GM19463 (cell line): Measurements from ENCODE around the gene TMEM135.
A peak's percentile ranks its signal among the peaks of the same experiment; 100 is the strongest.

Experiments used
- ATAC-seq: cut with Tn5 transposase; IDR thresholded peaks from one replicate; pipeline ENCODE4 v1.9.1; 2021; ENCODE audit warnings: mild to moderate bottlenecking, moderate library complexity; ENCODE audit not compliant: unreplicated experiment

The TMEM135 gene

DNA sequence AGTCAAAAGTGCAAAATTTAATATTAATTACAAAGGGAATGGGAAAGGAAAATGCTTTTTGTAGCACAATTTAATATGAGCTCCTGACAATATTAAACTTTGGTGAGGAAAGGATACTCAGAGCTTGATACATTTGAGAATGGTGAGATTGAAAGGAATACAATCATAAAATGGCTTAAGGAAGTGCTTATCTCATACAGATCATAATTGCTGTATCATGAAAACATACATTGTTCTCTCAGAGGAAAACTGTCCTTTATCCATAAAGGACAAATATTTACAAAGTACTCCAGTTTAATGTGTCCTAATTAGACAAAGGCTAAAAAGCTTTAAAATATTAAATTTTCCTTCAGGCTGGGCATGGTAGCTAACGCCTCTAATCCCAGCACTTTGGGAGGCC is 260.4 kb downstream of the TMEM135 start:
- no peak for ATAC-seq

DNA sequence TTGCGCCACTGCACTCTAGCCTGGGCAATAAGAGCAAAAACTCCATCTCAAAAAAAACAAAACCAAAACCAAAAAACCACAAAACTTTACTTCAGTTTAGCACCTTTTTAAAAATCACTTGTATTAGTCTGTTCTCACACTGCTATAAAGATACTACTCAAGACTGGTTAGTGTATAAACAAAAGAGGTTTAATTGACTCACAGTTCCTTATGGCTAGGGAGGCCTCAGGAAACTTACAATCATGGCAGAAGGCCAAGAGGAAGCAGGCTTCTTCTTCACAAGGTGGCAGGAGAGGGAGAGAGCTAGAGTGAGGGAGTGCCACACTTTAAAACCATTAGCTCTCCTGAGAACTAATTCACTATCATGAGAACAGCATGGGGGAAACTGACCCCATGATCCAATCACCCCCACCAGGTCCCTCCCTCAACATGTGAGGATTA is 261.3 kb downstream of the TMEM135 start:
- ATAC-seq, result no peak

DNA sequence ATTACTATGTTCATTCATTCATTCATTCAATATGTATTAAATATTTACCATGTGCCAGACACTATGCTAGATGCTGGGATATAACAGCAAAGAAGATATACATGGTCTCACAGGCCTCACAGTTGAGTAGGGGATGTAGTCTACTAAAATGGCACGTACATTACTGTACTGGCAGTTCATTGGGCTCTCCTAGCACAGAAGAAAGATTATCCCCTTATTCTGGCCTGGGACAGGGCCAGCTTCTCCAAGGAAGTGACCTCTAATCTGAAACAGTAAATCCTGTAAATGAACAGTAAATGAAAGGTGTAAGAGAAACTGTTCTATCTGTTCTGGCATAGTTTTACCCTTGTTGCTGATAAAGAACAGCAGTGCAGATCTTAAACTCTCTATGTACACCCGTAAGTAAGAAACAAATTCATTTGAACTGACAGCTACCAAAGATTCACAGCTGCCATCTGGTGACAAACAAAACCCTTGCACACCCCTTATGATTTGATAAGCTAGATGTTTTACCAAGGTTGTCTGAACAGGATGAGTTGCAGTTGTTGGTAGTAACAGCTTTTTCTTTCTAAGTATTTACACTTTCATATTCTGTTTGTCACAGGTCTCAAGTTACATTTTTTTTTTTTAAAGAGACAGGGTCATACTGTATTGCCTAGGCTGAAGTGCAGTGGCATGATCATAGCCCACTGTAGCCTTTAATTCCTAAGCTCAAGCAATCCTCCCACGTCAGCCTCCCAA is 263.1 kb downstream of the TMEM135 start:
- peak; percentile 56 for ATAC-seq

DNA sequence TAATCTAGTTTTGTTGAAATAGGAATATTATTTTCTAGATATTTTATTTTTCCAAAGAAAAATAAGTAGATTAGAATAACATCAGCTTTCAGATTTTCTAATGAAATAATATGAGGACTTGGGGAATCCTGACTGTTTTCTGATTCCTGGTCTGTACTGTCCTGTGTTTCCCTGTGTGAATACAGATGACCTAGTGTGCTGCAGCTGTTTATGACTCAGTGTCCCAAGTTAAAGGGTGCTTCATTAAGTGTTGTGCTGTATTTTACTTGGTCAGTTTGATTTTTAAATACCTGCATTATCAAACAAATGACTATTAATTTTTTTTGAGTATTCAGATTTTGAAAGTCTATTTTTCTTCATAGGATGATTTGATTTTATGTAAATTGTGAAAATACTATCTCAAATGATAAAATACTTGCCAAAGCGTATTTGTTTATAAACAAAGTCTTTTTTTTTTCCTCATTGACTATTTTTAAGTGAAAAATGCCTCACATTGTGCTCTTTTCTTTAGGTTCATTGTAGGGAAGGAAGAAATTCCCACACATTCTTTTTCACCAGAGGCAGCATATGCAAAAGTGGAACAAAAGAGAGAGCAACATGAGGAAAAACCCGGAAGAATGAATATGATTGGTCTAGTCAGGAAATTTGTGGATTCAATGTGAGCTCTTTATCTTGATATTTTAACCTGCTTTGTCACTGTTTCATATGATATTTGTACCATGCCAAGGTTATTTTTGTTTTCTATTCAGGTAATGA is 264.2 kb downstream of the TMEM135 start:
- no peak for ATAC-seq

DNA sequence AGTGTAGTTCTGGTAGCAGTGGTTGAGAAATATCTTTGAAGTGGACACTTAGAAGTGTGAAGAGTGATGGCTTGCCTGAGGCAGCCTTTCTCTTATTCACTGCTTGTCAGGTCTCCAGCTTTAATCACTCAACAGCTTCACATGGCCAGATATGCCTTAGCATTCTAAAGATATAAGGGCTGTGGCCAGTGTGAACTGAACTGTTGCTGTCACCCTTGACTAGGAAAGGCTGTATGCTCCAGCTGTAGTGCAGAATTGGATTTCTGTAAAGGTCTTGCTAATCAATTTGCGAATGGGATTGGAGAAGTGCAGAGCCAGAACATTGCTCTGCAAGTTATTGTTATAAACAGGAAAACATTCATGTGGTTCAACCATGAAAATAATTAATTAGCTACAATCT is 266.7 kb downstream of the TMEM135 start:
- no peak for ATAC-seq

DNA sequence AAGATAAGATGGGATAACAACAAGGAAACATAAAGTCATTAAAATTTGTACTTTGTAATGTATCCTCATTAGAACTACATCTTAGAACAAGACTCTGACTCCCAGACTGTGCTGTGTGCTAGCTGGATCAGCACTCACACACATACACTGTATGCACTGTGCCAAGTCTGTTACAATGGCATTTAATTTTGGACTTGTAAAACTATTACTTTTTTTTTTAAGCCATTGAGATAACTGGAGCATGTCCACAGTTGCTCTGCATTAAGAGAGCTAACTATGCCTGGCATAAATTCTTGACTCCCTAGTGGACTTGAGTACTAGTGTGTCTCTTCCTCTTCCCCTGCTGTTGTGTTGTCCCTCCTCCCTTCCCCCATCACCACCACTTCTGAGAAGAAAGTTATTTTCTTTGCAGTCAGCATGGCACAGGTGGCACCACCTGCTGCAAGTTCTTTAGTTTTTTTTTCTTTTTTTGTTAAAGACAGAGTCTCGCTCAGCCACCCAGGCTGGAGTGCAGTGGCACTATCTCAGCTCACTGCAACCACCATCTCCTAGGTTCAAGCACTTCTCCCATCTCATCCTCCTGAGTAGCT is 268.6 kb downstream of the TMEM135 start:
- ATAC-seq, result no peak

- ATAC-seq, result no peak
Observed at GRCh38 chr11:87307101-87307500, 269.4 kb downstream of the TMEM135 start.

DNA sequence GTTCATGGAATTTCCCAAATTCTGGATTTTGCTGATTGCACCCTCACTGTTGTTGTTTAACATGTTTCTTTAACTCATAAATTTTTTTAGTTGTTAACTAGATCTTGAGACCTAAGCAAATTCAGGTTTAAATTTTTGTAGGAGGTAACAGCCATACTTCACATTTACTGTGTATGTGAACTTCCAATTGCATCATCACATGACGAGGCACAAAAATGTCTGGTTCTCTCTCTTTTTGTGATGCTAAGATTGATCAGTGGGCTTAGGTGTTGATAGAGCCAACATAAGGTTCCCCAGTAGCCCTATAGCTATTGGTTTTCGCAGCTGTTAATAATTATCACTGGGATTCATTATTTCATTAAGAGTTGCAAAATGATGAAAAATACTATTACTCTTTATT is 277.5 kb downstream of the TMEM135 start:
- ATAC-seq, result no peak

DNA sequence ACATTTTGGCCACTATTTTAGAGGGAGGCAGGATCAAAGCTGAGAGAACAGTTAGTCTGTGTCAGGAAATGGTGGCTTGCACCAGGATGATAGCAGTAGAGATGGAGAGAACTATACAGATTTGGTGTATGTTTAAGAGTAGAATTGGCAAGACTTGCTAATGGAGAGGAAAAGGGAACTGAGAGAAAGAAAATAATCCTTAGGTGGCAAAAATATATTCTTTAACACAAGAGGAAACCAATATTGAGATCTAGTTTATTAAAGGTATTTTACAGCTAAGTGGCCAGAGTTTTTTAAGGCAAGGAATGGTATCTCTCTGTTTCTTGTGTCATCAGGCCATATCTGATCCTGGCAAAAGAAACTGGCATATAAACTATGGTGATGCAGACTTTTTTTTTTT is 278.8 kb downstream of the TMEM135 start:
- ATAC-seq, result no peak

- ATAC-seq, result no peak
Observed at GRCh38 chr11:87317441-87317840, 279.7 kb downstream of the TMEM135 start.

DNA sequence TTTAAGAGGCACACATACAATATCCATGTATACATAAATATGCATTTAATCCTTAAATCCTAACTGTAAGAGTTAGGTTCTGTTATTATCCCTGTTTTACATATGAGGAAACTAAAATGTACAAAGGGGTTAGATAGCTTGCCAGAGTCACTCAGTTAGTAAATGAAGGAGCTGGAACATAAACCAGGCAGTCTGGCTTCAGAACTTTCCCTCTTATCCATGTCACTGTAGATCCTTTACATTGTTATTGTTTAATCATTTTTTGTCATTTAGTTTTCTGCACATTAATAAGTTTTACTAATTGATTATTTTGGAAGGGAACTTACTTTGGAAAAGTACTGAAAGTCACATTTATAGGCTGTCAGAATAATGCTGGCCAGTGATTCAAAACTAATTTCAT is 282.4 kb downstream of the TMEM135 start:
- ATAC-seq, result no peak

GRCh38 chr11:87322568-87322967 is 284.8 kb downstream of the TMEM135 start:
- ATAC-seq, result no peak

DNA sequence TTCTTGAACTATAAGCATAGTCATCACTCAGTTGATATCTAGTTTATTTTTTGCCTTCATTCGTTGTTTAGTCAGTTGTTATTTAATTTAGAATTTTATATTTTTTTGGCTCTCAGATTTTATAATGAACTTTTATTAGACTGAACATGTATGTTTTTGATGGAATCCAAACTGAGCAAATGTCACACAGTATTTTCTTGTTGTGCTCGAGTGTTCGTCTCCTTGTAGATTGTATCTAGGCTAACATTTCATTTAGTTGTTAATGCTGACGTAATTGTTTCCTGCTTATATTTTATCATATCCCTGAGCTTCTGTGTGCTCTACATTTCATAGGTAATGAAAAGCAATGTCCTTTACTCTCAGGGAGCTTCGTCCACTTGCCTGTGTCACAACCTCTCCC is 286.2 kb downstream of the TMEM135 start:
- no peak for ATAC-seq

DNA sequence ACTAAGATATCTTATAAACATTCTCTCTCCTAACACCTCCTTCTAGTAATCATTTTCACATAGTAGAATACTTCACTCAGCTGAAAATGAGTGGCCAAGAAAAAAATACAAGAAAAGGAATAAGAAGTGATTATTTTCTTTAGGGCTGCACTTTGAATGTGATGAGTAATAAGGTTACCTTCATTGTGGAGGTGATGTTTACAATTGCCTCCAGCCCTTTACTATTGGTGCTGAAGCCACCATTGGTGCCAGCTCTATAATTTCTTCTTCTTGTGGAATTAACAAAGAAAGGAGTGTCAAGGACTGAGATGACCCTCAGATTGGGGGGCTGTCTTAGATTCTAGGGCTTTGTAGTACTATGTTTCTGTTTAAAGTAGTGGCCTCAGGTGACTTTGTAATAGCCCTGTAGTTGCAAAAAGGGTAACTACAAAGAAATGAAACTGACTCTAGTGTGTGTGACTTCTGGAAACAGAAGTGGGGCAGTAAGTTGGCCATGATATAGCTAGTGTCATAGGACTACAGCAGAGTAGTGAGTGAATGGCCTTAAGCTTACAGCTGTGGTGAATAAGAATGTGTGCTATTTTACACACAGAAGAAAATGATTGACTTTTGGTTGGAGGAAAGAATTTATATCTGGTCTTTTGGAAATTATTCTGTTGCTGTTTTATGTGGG is 287.2 kb downstream of the TMEM135 start:
- peak; percentile 47 for ATAC-seq

- no peak for ATAC-seq
Observed at GRCh38 chr11:87325490-87325872, 287.7 kb downstream of the TMEM135 start.

DNA sequence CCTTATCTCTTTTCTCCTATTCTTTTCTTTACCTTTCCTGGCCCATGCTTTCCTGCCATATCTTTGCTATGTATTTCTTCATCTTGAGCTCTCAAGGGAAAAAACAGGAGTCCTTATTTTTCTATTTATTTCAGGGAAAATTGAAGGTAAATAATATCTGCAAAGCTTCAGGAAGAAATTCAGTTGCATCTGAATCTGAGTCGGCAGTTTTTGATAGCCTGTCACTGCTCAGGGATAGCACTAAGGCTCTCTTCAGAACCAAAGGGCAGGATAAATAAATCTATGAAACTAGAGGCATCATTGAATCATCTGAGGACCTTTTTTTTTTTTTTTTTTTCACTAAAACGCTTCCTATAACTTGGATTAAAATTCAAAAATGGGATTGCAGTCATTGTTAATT is 288.9 kb downstream of the TMEM135 start:
- no peak for ATAC-seq

DNA sequence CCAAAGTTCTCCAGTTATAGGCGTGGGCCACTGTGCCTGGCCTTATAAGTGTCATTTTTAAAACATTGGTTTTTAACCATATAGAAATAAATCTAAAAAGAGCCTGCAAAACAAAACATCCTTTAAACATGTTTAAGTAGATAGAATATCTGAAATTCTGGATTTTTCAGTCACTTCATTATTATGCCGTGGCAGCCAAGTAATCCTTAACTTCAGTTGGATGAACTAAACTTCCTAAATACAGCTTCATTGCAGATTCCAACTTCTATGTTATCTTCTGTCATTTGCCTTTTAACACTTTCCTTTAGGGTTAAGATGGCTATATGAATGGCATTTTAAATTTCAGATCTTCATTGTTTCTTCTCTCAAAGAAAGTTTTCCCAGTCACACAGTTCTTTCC is 291.4 kb downstream of the TMEM135 start:
- no peak for ATAC-seq

GRCh38 chr11:87330187-87330601 is 292.5 kb downstream of the TMEM135 start:
- ATAC-seq, result no peak

DNA sequence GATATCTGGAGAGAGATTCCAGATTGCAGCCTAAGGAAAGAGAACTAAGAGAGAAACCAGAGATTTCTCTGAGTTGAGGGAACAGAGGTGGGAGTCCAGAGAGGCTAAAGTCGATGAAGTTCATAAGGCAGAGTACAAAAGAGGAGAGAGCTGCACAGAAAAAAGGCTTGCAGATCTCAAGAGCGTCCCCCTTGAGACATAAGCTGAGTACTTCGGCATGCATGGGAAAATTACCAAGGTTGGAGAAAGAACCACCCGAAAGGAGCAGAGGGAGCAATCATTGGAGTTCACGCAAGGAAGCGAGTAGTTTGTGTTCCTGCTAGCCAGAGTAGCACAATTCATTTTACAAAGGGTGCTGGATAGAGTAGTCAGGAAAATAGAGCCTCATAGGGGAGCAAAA is 293.5 kb downstream of the TMEM135 start:
- ATAC-seq, result no peak

DNA sequence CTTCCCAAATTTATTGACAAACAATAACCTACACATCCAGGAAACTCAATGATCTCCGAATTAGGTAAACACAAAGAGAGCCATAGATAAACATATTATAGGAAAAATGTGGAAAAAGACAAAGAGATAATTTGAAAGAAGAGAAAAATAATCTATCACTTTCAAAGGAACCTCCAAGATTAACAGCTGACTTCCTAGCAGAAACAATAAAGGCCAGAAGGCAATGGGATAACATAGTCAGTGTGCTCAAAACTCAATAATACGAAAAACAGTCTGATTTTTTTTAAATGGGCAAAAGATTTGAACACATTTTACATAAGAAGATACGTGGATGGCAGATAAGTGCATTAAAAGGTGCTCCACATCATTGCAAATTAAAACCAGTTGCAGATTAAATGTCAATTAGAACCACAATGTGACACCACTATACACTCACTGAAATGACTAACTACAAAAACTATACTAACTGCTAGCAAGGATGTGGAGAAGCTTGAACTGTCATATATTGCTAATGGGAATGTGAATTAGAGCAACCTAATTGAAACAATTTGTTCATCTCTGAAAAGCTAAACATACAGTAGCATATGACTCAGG is 300.4 kb downstream of the TMEM135 start:
- ATAC-seq, result no peak

DNA sequence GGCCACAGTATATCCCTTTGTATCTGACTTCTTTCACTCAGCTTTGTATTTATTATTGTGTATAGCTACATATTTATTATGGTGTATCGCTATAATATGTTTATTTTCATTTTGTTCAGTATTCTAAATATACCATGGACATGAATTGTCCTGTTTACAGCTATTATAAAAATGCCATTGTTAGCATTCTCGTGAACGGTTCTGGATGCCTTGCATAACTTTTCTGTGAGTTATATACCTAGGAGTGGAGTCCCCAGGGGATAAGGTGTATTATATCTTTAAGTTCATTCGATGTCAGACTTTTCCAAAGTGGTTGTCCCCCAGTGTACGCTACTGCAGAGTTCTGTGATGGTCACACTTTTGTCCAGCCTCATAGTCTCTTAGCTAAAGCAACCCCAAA is 301.7 kb downstream of the TMEM135 start:
- ATAC-seq, result no peak
